ENCODE data around the gene TRMT10B.

Gene TRMT10B

GRCh38 chr9:37729499-37729898 is 24.1 kb upstream of the TRMT10B start:
- Histone ChIP-seq H3K4me1 (ENCODE audit: control insufficient read depth, low read length) (no peaks in the 10 kb centered on the region), H3K27ac (ENCODE audit: low read depth, low read length) (no peak overlapping the region), H3K4me3 (ENCODE audit: low read length) (no peak overlapping the region), H3K36me3 (ENCODE audit: control insufficient read depth, low read length) (no peaks in the 10 kb centered on the region), H3K9me3 (ENCODE audit: control insufficient read depth, insufficient read depth, low read length) (no peaks in the 10 kb centered on the region), H3K4me2 (ENCODE audit: low read length) (no peak overlapping the region), H3F3A (ENCODE audit: control insufficient read depth, insufficient read depth) (no peaks in the 10 kb centered on the region), H4K20me1 (ENCODE audit: control insufficient read depth, insufficient read depth, low read depth, low read length) (no peaks in the 10 kb centered on the region), H3K9me2 (replicated peaks; ENCODE audit: control insufficient read depth, low read length) (no peaks in the 10 kb centered on the region), H3K79me2 (ENCODE audit: control insufficient read depth, low read length) (no peaks in the 10 kb centered on the region), H3K27me3 (ENCODE audit: control insufficient read depth, low read length) (peaks cover 19% of the 10 kb centered on the region)
- no peak for TF ChIP-seq CTCF (IDR thresholded peaks at IDR 0.05; ENCODE audit: low read depth, low read length, poor library complexity, severe bottlenecking)
- no peak for TF ChIP-seq EZH2phosphoT487 (IDR thresholded peaks at IDR 0.05; ENCODE audit: borderline replicate concordance, low read length)

- Histone ChIP-seq H3K9me3 (ENCODE audit: control insufficient read depth, insufficient read depth, low read length) (no peaks in the 10 kb centered on the region), H3K4me1 (ENCODE audit: control insufficient read depth, low read length) (no peaks in the 10 kb centered on the region), H3K4me3 (ENCODE audit: low read length) (no peak overlapping the region), H3K4me2 (ENCODE audit: low read length) (no peak overlapping the region), H3K27me3 (ENCODE audit: control insufficient read depth, low read length) (peaks cover 20% of the 10 kb centered on the region), H3F3A (ENCODE audit: control insufficient read depth, insufficient read depth) (no peaks in the 10 kb centered on the region), H3K27ac (ENCODE audit: low read depth, low read length) (no peak overlapping the region), H3K9me2 (replicated peaks; ENCODE audit: control insufficient read depth, low read length) (no peaks in the 10 kb centered on the region), H3K36me3 (ENCODE audit: control insufficient read depth, low read length) (no peaks in the 10 kb centered on the region), H3K79me2 (ENCODE audit: control insufficient read depth, low read length) (no peaks in the 10 kb centered on the region), H4K20me1 (ENCODE audit: control insufficient read depth, insufficient read depth, low read depth, low read length) (no peaks in the 10 kb centered on the region)
- TF ChIP-seq CTCF (IDR thresholded peaks at IDR 0.05; ENCODE audit: low read depth, low read length, poor library complexity, severe bottlenecking) (no peak), EZH2phosphoT487 (IDR thresholded peaks at IDR 0.05; ENCODE audit: borderline replicate concordance, low read length) (no peak)
Observed at GRCh38 chr9:37730256-37730655, 23.3 kb upstream of the TRMT10B start.

GRCh38 chr9:37730839-37731238 is 22.8 kb upstream of the TRMT10B start:
- H3K4me3 ChIP-seq (ENCODE audit: low read length): no peak overlapping the region

More at GRCh38 chr9:37730839-37731238, 22.8 kb upstream of the TRMT10B start:
- Histone ChIP-seq H3K9me2 (replicated peaks; ENCODE audit: control insufficient read depth, low read length) (no peaks in the 10 kb centered on the region), H3K79me2 (ENCODE audit: control insufficient read depth, low read length) (no peaks in the 10 kb centered on the region), H3K4me2 (ENCODE audit: low read length) (no peak overlapping the region), H3K27ac (ENCODE audit: low read depth, low read length) (no peak overlapping the region), H4K20me1 (ENCODE audit: control insufficient read depth, insufficient read depth, low read depth, low read length) (no peaks in the 10 kb centered on the region), H3F3A (ENCODE audit: control insufficient read depth, insufficient read depth) (no peaks in the 10 kb centered on the region), H3K4me1 (ENCODE audit: control insufficient read depth, low read length) (no peaks in the 10 kb centered on the region), H3K27me3 (ENCODE audit: control insufficient read depth, low read length) (peaks cover 22% of the 10 kb centered on the region), H3K9me3 (ENCODE audit: control insufficient read depth, insufficient read depth, low read length) (no peaks in the 10 kb centered on the region), H3K36me3 (ENCODE audit: control insufficient read depth, low read length) (no peaks in the 10 kb centered on the region)
- no peak for TF ChIP-seq EZH2phosphoT487 (IDR thresholded peaks at IDR 0.05; ENCODE audit: borderline replicate concordance, low read length)
- TF ChIP-seq CTCF (IDR thresholded peaks at IDR 0.05; ENCODE audit: low read depth, low read length, poor library complexity, severe bottlenecking): no peak
